ENCODE results near the gene EIF2B1.

DNA sequence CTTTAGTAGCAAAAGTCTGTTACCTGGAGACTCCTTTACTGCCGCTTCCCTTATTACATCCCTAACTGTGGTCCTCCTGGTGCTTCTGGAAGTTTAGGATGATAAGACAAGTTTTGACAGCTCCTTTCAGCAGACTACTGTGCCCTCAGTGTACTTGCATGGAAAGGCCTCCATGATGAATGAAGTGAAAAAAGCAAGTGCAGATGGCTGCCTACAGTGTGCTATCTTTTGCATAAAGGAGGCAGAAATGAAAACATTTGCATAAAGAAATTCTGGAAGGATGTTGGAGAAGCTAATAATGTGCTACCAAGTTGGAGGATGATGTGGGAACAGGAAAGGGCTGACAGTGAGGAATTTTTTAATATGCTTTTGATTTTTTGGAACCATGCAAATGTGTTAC, 42.0 kb upstream of the EIF2B1 start:
- TF ChIP-seq, protein P1, sequence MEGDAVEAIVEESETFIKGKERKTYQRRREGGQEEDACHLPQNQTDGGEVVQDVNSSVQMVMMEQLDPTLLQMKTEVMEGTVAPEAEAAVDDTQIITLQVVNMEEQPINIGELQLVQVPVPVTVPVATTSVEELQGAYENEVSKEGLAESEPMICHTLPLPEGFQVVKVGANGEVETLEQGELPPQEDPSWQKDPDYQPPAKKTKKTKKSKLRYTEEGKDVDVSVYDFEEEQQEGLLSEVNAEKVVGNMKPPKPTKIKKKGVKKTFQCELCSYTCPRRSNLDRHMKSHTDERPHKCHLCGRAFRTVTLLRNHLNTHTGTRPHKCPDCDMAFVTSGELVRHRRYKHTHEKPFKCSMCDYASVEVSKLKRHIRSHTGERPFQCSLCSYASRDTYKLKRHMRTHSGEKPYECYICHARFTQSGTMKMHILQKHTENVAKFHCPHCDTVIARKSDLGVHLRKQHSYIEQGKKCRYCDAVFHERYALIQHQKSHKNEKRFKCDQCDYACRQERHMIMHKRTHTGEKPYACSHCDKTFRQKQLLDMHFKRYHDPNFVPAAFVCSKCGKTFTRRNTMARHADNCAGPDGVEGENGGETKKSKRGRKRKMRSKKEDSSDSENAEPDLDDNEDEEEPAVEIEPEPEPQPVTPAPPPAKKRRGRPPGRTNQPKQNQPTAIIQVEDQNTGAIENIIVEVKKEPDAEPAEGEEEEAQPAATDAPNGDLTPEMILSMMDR (IDR thresholded peaks at IDR 0.05 in 2 of 3, conservative IDR thresholded peaks at IDR 0.05 in 1 of 3; ENCODE audit: borderline replicate concordance in 1 of 3, insufficient read depth in 1 of 3, low read depth in 2 of 3, low read length in 2 of 3): no peak
- no peak for TF ChIP-seq JUND (IDR thresholded peaks at IDR 0.05)
- TF ChIP-seq RAD21 (IDR thresholded peaks at IDR 0.05; ENCODE audit: low read depth): no peak
- no peak for TF ChIP-seq YY1 (IDR thresholded peaks at IDR 0.05; ENCODE audit: extremely low read depth, insufficient replicate concordance, low read depth, low read length)

Data from HCT116 (cell line).